ENCODE data around the gene SUCLA2.

The SUCLA2 gene

GRCh38 chr13:47897411-47898050, 103.5 kb downstream of the SUCLA2 start:
- DNase-seq = no peak

- no peak for DNase-seq
Observed at GRCh38 chr13:47896546-47896945, 104.5 kb downstream of the SUCLA2 start.

- DNase-seq = no peak
Observed at GRCh38 chr13:47896111-47896510, 105.0 kb downstream of the SUCLA2 start.

GRCh38 chr13:47893527-47893926, 107.5 kb downstream of the SUCLA2 start:
- no peak for DNase-seq

All from CD4-positive, alpha-beta T cell treated with Interleukin-4 for 4 hours (primary cell).